ENCODE results near the gene ANKRD34A.

Gene ANKRD34A

GRCh38 chr1:145964328-145965118, at the start of gene ANKRD34A, which contains the start of gene POLR3GL:
Gene ANKRD34A (minus strand): TSS chr1:145964575. CDS start chr1:145961759, 2,816 bp downstream.
Gene POLR3GL (plus strand): TSS chr1:145964690. CDS start chr1:145974866, 10,176 bp downstream.
- peak; percentile 96 for DNase-seq (ENCODE audit: low read depth, low spot score)

- DNase-seq (ENCODE audit: low read depth, low spot score) = no peak
Measured at GRCh38 chr1:146013559-146013922, 49.2 kb upstream of the ANKRD34A start.

GRCh38 chr1:146012703-146013558, 48.6 kb upstream of the ANKRD34A start:
- peak; percentile 81 for DNase-seq (ENCODE audit: low read depth, low spot score)

GRCh38 chr1:146010126-146010738, 45.9 kb upstream of the ANKRD34A start:
- DNase-seq (ENCODE audit: low read depth, low spot score) = no peak

GRCh38 chr1:146007489-146008133, 43.2 kb upstream of the ANKRD34A start:
- DNase-seq (ENCODE audit: low read depth, low spot score) = no peak

GRCh38 chr1:146001709-146002108, 37.3 kb upstream of the ANKRD34A start:
- DNase-seq (ENCODE audit: low read depth, low spot score) = no peak

- no peak for DNase-seq (ENCODE audit: low read depth, low spot score)
Measured at GRCh38 chr1:145999321-146000024, 35.1 kb upstream of the ANKRD34A start.

- no peak for DNase-seq (ENCODE audit: low read depth, low spot score)
Measured at GRCh38 chr1:145997718-145998023, 33.3 kb upstream of the ANKRD34A start.

- no peak for DNase-seq (ENCODE audit: low read depth, low spot score)
Measured at GRCh38 chr1:145997016-145997717, 32.8 kb upstream of the ANKRD34A start.

- DNase-seq (ENCODE audit: low read depth, low spot score) = peak; percentile 98
Measured at GRCh38 chr1:145996433-145997015, 32.1 kb upstream of the ANKRD34A start, which contains the start of gene TXNIP. Gene TXNIP (minus strand): TSS chr1:145996579. CDS start chr1:145996266, 313 bp downstream.

GRCh38 chr1:145995964-145996432, 31.6 kb upstream of the ANKRD34A start:
- peak; percentile 27 for DNase-seq (ENCODE audit: low read depth, low spot score)

- no peak for DNase-seq (ENCODE audit: low read depth, low spot score)
Measured at GRCh38 chr1:145995148-145995881, 30.9 kb upstream of the ANKRD34A start.

- no peak for DNase-seq (ENCODE audit: low read depth, low spot score)
Measured at GRCh38 chr1:145994391-145995120, 30.2 kb upstream of the ANKRD34A start.

GRCh38 chr1:145993618-145994390, 29.4 kb upstream of the ANKRD34A start:
- no peak for DNase-seq (ENCODE audit: low read depth, low spot score)

- DNase-seq (ENCODE audit: low read depth, low spot score) = no peak
Measured at GRCh38 chr1:145992958-145993617, 28.7 kb upstream of the ANKRD34A start.

- no peak for DNase-seq (ENCODE audit: low read depth, low spot score)
Measured at GRCh38 chr1:145992502-145992936, 28.1 kb upstream of the ANKRD34A start.
